NCI-H345 treated with DMSO at 0.1 percent for 48 hours (cell line): Measurements from ENCODE around the gene NDST4.

Source experiments
- DNase-seq: peaks from one replicate; lab custom pipeline; 2025; ENCODE audit not compliant: unreplicated experiment; lab: John Stamatoyannopoulos, UW

The NDST4 gene

GRCh38 chr4:115113506-115114106, at the start of gene NDST4:
TSS of gene NDST4 (minus strand) at chr4:115113620. CDS start at chr4:115077036, 36,584 bp downstream.
- peak; percentile 57 for DNase-seq

- no peak for DNase-seq
Measured at GRCh38 chr4:115159141-115159540, 45.7 kb upstream of the NDST4 start.

- DNase-seq = no peak
Measured at GRCh38 chr4:115158296-115158695, 44.9 kb upstream of the NDST4 start.

GRCh38 chr4:115154826-115155225, 41.4 kb upstream of the NDST4 start:
- no peak for DNase-seq

- DNase-seq = no peak
Measured at GRCh38 chr4:115152965-115153364, 39.5 kb upstream of the NDST4 start.

GRCh38 chr4:115152081-115152480, 38.7 kb upstream of the NDST4 start:
- DNase-seq = no peak

- DNase-seq = no peak
Measured at GRCh38 chr4:115149106-115149505, 35.7 kb upstream of the NDST4 start.

GRCh38 chr4:115145393-115146160, 32.2 kb upstream of the NDST4 start:
- DNase-seq = peak; percentile 66

- no peak for DNase-seq
Measured at GRCh38 chr4:115128037-115128436, 14.6 kb upstream of the NDST4 start.

- peak; percentile 47 for DNase-seq
Measured at GRCh38 chr4:115126491-115126890, 13.1 kb upstream of the NDST4 start.

GRCh38 chr4:115121351-115122043, 8.1 kb upstream of the NDST4 start:
- no peak for DNase-seq

- no peak for DNase-seq
Measured at GRCh38 chr4:115119804-115120352, 6.5 kb upstream of the NDST4 start.

GRCh38 chr4:115117651-115118050, 4.2 kb upstream of the NDST4 start:
- DNase-seq = no peak

- DNase-seq = peak; percentile 68
Measured at GRCh38 chr4:115110191-115111181, 2.9 kb downstream of the NDST4 start.

GRCh38 chr4:115108850-115109249, 4.6 kb downstream of the NDST4 start:
- DNase-seq = no peak

GRCh38 chr4:115107411-115107810, 6.0 kb downstream of the NDST4 start:
- no peak for DNase-seq

- no peak for DNase-seq
Measured at GRCh38 chr4:115101675-115102074, 11.7 kb downstream of the NDST4 start.

GRCh38 chr4:115090483-115091075, 22.8 kb downstream of the NDST4 start:
- peak; percentile 37 for DNase-seq

GRCh38 chr4:115082633-115083032, 30.8 kb downstream of the NDST4 start:
- no peak for DNase-seq

GRCh38 chr4:115076691-115077090, 36.7 kb downstream of the NDST4 start:
- no peak for DNase-seq
